ENCODE data around the gene FIZ1.
A peak's percentile ranks its signal among the peaks of the same experiment; 100 is the strongest.

Gene FIZ1

DNA sequence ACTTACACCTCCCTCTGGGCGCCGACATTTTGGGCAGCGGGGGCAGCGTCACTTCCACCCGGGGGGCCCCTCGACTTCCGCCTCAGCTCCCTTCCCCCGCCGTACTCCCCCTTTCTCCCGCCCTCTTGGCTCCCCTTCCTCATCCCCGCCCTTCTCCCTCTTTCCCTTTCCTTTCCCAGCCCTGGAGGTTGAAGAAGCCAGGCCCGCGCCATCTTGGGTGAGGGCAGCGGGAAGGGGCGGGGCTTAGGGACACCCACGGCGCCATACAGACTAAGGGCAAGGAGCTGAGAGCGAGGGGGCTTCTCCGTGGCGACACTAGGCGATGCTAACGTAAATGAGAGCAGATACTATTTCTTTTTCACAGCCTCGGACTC, at the start of gene FIZ1:
Gene FIZ1, minus strand, starts transcription at position 50 of the 374 bp plus-strand sequence. CDS start 1,652 bp downstream, outside the sequence.
- peak; percentile 90 for DNase-seq (ENCODE audit: low spot score)
- ChIA-PET POLR2A (ENCODE audit: low non-redundant PET) (interaction anchor here (0.6 to 0.9 kb wide), 4 partner anchors 19 to 194 kb away, joined by 4 to 6 read pairs (median 4); partner anchors contain the start of genes ZNF579 and ZNF628), CTCF (interaction anchor here (0.5 kb wide), 1 partner anchor 32 kb away, joined by 3 read pairs; no protein-coding TSS in a partner anchor)
- H3K27ac ChIP-seq: peak within 1 kb of the TSS; percentile 98
- TF ChIP-seq, protein P1, sequence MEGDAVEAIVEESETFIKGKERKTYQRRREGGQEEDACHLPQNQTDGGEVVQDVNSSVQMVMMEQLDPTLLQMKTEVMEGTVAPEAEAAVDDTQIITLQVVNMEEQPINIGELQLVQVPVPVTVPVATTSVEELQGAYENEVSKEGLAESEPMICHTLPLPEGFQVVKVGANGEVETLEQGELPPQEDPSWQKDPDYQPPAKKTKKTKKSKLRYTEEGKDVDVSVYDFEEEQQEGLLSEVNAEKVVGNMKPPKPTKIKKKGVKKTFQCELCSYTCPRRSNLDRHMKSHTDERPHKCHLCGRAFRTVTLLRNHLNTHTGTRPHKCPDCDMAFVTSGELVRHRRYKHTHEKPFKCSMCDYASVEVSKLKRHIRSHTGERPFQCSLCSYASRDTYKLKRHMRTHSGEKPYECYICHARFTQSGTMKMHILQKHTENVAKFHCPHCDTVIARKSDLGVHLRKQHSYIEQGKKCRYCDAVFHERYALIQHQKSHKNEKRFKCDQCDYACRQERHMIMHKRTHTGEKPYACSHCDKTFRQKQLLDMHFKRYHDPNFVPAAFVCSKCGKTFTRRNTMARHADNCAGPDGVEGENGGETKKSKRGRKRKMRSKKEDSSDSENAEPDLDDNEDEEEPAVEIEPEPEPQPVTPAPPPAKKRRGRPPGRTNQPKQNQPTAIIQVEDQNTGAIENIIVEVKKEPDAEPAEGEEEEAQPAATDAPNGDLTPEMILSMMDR (conservative IDR thresholded peaks at IDR 0.05; ENCODE audit: low read depth): no peak

DNA sequence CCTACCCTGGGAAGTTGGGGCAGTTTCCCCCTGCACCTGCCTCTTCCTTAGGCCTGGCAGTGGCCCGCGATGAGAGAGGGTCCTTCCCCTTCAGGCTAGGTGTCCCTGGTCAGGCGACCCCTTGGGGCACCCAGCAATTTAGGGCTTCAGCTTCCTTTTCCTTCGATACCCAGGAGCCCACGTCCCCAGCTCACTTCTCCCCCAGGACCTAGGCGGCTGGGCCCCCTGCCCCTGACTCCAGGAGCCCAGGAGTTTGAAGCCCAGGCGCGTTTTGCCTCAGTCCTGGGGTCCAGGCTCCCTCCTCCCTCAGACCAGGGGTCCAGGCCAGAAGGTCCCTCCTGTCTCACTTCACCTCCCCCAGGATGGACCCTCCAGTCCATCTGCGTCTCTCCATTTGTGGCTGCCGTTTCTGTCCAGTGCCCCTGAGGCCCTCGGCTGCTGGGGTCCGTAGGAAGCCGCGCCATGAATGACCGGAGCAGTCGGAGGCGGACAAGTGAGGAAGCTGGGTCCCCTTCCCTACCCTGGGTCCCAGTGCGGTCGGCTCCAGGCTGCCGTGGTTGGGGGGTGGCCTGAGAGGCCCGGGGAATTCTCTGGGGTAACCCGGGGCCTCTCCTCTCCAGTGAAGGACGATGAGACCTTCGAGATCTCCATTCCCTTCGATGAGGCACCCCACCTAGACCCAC, 49.4 kb upstream of the FIZ1 start:
- no peak for DNase-seq (ENCODE audit: low spot score)
- ChIA-PET POLR2A (ENCODE audit: low non-redundant PET) (no interaction called here), CTCF (interaction anchor here (0.6 to 0.7 kb wide), 2 partner anchors 40 to 575 kb away, joined by 4 to 5 read pairs; no protein-coding TSS in a partner anchor)
- TF ChIP-seq, protein P1 (conservative IDR thresholded peaks at IDR 0.05; ENCODE audit: low read depth): no peak
- peak overlapping the region; percentile 96 for H3K27ac ChIP-seq

GRCh38 chr19:55647732-55648584, 48.6 kb upstream of the FIZ1 start, which contains the start of gene CCDC106:
TSS of gene CCDC106 (plus strand) at chr19:55648212. CDS start at chr19:55649047, 835 bp downstream.
- CTCF ChIA-PET: interaction anchor here (0.6 kb wide), 1 partner anchor 17 kb away, joined by 4 read pairs; no protein-coding TSS in a partner anchor

GRCh38 chr19:55646889-55647731, 47.8 kb upstream of the FIZ1 start:
- CTCF ChIA-PET: interaction anchor here (0.6 kb wide), 1 partner anchor 16 kb away, joined by 4 read pairs; no protein-coding TSS in a partner anchor
- peak overlapping the region; percentile 96 for H3K27ac ChIP-seq
- TF ChIP-seq, protein P1 (conservative IDR thresholded peaks at IDR 0.05; ENCODE audit: low read depth): no peak
- POLR2A ChIA-PET (ENCODE audit: low non-redundant PET): no interaction called here
- no peak for DNase-seq (ENCODE audit: low spot score)

More at GRCh38 chr19:55647732-55648584, 48.6 kb upstream of the FIZ1 start, which contains the start of gene CCDC106:
- DNase-seq (ENCODE audit: low spot score): peak; percentile 67
- POLR2A ChIA-PET (ENCODE audit: low non-redundant PET): no interaction called here
- peak within 1 kb of the TSS; percentile 96 for H3K27ac ChIP-seq
- TF ChIP-seq, protein P1 (conservative IDR thresholded peaks at IDR 0.05; ENCODE audit: low read depth): no peak

GRCh38 chr19:55645512-55645881, 46.2 kb upstream of the FIZ1 start:
- POLR2A ChIA-PET (ENCODE audit: low non-redundant PET): interaction anchor here (0.5 kb wide), 1 partner anchor 179 kb away, joined by 3 read pairs; no protein-coding TSS in a partner anchor
- TF ChIP-seq, protein P1 (conservative IDR thresholded peaks at IDR 0.05; ENCODE audit: low read depth): no peak
- no peak for DNase-seq (ENCODE audit: low spot score)
- peak overlapping the region; percentile 96 for H3K27ac ChIP-seq
- CTCF ChIA-PET: interaction anchor here (0.6 to 0.8 kb wide), 2 partner anchors 28 to 45 kb away, joined by 3 to 4 read pairs; no protein-coding TSS in a partner anchor

Data from RWPE1 (cell line).